GM20431 (cell line): Measurements from ENCODE around the gene ENTR1.

ENCODE experiments used
- in situ Hi-C: fragments of 300-500 bp; cut with MseI, MboI; formaldehyde crosslinking; loops from one replicate; pipeline ENCODE4 v1.15.0; 2020; ENCODE audit warnings: low sequenced_read_pairs; ENCODE audit not compliant: unreplicated experiment

Gene ENTR1, protein sequence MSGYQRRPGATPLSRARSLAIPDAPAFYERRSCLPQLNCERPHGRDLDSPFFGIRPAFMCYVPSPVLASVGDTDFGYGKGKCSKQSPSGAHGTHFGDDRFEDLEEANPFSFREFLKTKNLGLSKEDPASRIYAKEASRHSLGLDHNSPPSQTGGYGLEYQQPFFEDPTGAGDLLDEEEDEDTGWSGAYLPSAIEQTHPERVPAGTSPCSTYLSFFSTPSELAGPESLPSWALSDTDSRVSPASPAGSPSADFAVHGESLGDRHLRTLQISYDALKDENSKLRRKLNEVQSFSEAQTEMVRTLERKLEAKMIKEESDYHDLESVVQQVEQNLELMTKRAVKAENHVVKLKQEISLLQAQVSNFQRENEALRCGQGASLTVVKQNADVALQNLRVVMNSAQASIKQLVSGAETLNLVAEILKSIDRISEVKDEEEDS

DNA sequence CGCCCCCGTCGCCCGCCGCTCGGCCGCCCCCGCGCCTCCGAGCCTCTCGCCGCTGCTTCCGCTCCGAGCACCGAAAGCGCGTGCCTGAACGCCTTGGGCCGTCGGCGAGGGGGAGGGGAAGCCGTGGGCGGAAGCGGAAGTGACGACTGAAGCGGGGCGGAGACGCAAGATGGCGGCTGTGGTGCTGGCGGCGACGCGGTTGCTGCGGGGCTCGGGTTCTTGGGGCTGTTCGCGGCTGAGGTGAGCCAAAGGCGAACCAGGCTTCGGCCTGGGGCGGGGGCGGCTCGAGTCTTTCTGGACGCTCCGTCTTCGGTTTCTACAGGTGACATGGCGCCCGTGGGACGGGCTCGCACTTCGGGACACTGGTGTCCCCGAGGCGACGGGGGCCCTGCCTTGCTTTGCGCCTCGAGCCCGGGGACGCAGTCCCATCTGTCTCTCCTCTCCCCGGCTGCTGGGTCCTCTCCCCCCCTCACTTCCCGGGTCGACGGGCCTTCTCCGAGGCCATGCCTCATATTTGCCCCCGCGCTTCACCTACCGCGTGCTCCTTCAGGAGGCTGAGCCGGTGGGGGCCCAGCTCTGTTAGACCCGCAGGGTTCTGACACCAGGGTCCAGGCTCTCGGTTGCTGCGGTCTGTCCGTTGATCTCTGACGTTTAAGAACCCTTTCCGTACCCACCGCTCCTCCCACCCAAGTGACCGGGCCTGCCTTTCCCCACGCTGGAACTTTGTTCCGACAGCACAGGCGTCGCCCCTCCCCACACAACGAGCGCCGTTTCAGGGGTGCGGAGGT, at the start of gene ENTR1, which contains the start of gene PMPCA:
ENTR1 (minus strand) TSS at position 115 of the 788 bp plus-strand sequence. CDS start 217 bp downstream, outside the sequence.
PMPCA (plus strand) TSS at position 159 of the 788 bp plus-strand sequence; CDS start at position 170, 11 bp downstream.
- in situ Hi-C loops, result no loop called here

DNA sequence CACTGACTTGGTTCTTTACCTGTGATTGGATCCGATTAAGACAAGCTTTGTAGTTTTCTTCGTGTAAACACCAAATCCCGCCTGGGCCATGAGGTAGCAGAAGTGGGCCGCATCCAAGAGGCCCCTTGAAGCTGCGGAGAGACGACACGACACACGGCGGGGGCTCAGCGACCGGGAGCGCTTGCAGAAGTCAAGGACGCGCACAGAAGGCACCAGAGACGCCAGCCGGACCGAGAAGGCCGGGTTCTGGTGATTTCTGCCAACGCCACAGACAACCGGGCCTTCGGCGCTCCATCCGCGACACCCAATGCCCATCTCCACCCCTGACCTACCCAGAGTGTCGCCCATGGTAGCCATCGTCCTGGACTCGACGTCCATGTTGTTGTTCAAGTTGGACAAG, 49.0 kb upstream of the ENTR1 start:
- in situ Hi-C loops, result no loop called here

DNA sequence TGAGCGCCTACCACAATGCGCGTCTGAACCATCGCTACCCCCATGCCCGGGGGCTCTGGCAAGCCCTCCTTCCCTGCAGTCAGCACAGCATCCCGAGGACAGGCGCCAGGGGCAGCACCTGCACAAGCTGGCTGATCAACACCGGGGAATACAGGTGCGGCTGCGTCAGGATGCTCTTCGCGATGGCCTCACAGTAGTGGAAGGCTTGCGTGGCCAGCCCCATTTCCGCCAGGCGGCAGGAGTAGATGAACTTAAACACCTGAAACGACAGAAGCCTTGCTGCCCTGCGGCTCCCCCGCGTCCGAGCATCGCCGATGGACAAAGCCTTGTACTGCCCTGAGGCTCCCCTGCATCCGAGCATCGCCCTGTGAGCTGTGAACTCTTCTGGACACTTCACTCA, 46.9 kb upstream of the ENTR1 start:
- in situ Hi-C loops, result no loop called here

DNA sequence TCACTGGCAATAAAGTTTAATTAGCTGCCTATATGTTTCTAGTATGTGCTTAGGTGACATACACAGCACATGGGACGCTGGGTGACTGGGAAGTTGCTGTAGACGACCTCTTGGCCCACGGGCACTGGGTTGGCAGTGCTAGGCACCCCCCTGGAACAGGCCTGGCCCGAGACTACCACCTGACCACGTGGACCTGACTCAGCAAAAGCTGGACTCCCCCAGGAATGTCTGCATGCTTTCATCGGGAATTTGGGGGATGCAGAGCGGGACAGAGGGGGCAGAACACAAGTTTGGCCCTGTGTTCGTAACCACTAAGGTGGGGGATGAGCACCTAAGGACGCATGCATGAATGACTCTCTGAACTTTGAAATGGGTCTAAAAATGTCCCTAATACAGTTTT, 45.8 kb upstream of the ENTR1 start:
- in situ Hi-C loops, result no loop called here

GRCh38 chr9:136455043-136456002, 44.9 kb upstream of the ENTR1 start:
- in situ Hi-C loops, result no loop called here

- in situ Hi-C loops, result no loop called here
Observed at GRCh38 chr9:136454026-136454796, 43.8 kb upstream of the ENTR1 start.

DNA sequence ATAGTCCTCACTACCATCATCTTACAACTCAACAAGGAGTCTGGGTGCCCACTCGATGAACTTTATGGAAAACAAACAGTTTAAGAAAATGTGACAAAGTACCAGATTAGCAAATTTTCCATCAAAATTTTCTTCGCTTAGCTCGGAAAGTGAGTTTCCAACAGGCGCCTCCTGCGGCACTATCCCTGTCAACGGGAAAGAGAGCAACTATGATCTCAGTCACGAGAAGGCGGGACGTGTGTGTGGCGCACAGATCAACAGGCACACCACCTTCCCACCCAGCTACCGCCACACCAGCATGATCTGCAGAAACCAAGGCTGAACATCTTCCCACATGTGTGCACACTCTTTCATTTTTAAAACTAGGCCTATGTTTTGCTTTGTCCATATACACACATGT, 42.9 kb upstream of the ENTR1 start:
- in situ Hi-C loops, result no loop called here

DNA sequence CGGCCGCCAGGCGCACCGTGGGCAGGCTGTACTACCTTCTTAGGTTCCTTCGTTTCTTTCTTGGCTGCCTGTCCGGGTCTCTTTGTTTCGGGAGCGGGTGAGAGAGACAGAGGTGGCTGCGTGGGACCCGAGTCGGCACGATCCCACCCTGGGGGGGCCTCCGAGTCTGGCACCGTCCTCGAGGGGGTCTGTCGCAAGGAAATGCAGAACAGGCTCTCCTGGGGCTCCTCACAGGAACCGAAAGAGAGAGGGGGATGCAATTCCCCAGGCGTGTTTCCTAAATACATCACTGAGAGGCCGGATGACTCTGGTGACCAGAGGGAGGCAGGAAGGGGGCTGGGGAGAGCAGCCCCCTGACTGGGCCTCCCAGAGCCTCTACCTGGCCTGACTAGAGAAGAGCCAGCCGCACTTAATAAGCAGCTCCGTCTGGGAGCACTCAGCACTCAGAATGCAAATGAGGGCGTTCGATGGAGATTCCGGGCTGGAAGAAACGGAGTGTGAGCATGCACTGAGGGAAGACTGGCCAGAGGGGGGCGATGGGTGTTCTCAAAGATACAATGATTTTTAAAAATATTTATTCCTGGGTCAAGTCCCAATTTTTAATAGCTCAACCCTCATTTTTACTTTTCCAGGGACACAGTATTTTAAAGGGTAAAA, 40.9 kb upstream of the ENTR1 start:
- in situ Hi-C loops, result no loop called here

- in situ Hi-C loops, result no loop called here
Observed at GRCh38 chr9:136448655-136449054, 38.2 kb upstream of the ENTR1 start.

DNA sequence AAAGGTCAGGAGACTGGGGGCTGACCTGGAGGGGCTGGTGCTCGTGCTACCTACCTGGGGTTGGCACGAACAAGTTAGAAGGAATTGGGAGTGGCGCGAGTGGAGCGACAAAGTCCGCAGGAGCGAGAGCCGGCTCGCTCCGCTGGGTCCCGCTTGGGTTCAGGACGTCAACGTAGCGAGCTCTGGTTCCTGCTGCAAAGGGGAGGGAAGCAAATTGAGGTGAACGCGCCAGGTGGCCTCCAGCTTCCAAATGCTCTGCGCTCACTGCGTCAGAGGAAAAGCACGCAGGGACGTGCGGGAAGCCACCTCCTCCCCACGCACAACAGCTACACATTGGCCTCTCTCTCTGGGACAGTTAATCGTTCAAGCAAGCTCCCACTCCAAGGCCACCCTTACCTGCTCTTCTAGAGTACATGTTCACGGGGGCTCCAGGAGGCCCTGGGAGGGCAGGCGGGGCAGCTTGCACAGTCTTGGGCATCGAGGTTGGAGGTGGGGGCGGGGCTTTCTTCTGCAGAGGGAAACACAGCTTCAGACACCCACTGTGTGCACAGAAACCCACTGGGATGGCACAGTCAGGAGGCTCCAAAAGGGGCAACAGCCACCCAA, 36.9 kb upstream of the ENTR1 start:
- in situ Hi-C loops, result no loop called here

DNA sequence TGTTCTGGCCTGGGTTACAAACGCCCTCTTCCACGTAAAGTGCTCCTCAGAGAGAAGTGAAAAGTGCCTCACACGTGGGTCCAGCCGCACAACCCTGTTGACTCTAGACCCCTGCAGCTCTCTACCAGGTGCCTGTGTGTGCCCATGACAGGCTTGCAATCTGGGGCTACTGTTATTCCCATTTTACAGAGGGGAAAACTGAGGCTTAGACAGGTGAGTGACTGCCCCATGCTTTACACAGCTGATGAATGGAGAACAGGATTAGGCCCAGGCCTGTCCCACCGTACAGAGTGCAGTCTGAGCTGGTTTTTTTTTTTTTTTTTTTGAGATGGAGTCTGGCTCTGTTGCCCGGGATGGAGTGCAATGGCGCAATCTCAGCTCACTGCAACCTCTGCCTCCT, 35.4 kb upstream of the ENTR1 start:
- in situ Hi-C loops, result no loop called here

DNA sequence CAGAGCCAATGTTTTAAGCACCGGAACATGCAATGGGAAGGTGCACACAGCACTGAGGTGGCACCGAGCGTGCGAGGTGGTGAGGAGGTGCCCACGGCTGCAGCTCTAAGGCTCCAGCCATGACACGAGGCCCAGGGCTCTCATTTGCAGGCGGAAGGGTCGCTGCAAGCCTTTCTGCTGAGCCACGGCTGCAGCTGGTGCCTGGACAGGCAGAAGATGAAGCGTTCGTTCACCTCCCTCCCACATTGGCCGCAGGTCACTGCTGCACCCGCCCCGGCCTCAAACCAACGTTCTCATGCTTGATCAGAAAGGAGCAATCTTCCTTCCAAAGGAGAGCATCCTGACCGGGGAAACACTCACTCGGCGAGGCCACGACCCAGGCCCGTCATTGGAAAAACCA, 33.7 kb upstream of the ENTR1 start:
- in situ Hi-C loops, result no loop called here

DNA sequence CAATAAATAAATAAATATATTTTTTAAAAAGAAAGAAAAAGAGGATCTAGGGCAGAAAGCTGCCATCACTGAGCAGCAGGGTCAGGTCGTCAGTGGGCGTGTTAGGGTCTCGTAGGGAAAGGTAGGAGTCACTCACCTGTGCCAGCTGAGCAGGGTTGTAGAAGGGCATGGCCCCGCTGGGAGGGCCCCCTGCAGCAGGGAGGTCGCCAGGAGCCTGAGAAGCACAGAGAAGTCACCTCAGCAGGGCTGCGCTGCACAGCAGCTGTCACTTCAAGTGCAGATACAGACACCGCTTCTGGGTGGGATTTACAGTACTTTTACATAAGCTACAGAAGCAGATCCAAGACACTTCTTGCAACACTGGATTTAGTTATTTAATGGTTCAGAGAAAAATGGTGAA, 33.3 kb upstream of the ENTR1 start:
- in situ Hi-C loops, result no loop called here

- in situ Hi-C loops, result no loop called here
Observed at GRCh38 chr9:136443087-136443486, 32.7 kb upstream of the ENTR1 start.

DNA sequence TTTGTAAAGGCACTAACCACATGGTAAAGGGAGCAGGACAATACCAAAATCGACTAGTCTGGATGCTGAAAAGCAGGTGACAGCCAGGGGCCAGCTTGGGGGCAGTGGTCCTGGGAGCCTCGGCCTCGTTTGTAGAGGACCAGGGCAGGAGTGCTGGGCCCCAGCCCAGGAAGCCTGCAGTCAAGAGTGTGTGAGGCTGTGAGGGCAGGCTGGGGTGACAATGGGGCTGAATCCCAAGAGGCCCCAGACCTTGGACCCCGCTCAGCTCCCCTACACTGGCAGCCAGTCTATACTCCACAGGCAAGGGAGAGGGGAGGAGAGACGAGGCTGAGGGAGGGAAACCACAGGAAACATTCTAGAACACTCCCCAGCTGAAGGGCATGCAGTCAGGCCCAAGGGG, 31.9 kb upstream of the ENTR1 start:
- in situ Hi-C loops, result no loop called here

GRCh38 chr9:136441681-136442245, 31.3 kb upstream of the ENTR1 start:
- in situ Hi-C loops, result no loop called here

- in situ Hi-C loops, result no loop called here
Observed at GRCh38 chr9:136441191-136441680, 30.8 kb upstream of the ENTR1 start.
